ENCODE results near the gene MAP3K14.
A peak's percentile ranks its signal among the peaks of the same experiment; 100 is the strongest.

MAP3K14 gene

DNA sequence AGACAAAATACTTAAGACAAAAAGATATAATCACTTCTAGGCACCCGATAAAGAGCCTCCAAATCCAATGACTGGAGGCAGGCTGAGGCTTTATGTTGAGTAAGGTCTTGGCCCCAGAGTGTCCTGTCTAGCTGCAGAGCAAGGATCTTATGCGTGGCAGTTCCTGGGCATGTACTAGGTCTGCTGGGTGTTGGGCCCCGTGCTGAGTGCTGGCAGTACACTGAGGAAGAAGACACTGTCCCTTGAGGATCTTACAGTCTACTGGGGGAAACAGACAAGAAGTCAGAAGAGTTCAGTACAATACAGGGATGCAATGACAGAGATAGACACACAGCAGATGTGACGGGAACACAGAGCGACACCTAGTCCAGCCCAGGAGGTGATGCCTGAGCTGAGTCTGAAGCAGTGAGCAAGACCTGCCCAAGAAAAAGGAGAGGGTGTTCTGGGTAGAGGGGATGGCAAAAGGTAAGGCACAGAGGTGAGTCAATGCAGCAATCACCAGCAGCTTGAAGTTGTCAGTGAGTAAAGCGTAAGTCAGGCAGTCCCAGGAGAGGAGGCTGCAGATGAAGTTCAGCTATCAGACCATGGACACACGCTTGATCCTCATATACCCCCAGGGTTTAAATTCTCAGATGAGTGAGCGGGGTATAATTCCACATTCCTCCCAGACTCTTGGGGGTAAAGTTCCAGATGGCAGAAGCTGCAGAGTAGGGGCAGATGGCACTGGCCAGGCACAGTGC lies 18.1 kb downstream of the MAP3K14 start:
- no peak for TF ChIP-seq TEAD4 (IDR thresholded peaks at IDR 0.05)
- TF ChIP-seq CREB1 (IDR thresholded peaks at IDR 0.05; ENCODE audit: low read depth): no peak
- no peak for TF ChIP-seq FOXM1 (IDR thresholded peaks at IDR 0.05; ENCODE audit: borderline replicate concordance, low read depth)
- TF ChIP-seq, protein P1, sequence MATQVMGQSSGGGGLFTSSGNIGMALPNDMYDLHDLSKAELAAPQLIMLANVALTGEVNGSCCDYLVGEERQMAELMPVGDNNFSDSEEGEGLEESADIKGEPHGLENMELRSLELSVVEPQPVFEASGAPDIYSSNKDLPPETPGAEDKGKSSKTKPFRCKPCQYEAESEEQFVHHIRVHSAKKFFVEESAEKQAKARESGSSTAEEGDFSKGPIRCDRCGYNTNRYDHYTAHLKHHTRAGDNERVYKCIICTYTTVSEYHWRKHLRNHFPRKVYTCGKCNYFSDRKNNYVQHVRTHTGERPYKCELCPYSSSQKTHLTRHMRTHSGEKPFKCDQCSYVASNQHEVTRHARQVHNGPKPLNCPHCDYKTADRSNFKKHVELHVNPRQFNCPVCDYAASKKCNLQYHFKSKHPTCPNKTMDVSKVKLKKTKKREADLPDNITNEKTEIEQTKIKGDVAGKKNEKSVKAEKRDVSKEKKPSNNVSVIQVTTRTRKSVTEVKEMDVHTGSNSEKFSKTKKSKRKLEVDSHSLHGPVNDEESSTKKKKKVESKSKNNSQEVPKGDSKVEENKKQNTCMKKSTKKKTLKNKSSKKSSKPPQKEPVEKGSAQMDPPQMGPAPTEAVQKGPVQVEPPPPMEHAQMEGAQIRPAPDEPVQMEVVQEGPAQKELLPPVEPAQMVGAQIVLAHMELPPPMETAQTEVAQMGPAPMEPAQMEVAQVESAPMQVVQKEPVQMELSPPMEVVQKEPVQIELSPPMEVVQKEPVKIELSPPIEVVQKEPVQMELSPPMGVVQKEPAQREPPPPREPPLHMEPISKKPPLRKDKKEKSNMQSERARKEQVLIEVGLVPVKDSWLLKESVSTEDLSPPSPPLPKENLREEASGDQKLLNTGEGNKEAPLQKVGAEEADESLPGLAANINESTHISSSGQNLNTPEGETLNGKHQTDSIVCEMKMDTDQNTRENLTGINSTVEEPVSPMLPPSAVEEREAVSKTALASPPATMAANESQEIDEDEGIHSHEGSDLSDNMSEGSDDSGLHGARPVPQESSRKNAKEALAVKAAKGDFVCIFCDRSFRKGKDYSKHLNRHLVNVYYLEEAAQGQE (IDR thresholded peaks at IDR 0.05; ENCODE audit: low read depth): no peak
- TF ChIP-seq EP300 (IDR thresholded peaks at IDR 0.05; ENCODE audit: borderline replicate concordance): no peak
- TF ChIP-seq TAF1 (IDR thresholded peaks at IDR 0.05; ENCODE audit: low read depth): no peak
- TF ChIP-seq CEBPB (IDR thresholded peaks at IDR 0.05): no peak
- no peak for TF ChIP-seq RAD21 (IDR thresholded peaks at IDR 0.05; ENCODE audit: low read depth)
- no peak for TF ChIP-seq ZBTB7A (IDR thresholded peaks at IDR 0.05; ENCODE audit: low read depth)

DNA sequence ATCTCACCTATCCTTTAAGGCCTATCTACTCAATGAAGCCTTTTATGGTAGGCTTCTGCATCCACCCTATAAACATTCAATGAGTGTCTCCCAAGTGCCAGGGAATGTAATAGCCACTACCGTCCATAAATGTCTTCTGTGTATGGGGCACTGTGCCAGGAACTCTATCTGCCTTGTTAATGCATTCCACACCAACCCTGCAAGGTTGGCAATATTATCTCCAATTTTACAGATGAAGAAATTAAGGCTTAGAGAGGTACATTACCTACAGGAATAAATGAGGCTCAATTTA lies 20.0 kb downstream of the MAP3K14 start:
- no peak for TF ChIP-seq EP300 (IDR thresholded peaks at IDR 0.05; ENCODE audit: borderline replicate concordance)
- no peak for TF ChIP-seq CREB1 (IDR thresholded peaks at IDR 0.05; ENCODE audit: low read depth)
- TF ChIP-seq, protein P2, sequence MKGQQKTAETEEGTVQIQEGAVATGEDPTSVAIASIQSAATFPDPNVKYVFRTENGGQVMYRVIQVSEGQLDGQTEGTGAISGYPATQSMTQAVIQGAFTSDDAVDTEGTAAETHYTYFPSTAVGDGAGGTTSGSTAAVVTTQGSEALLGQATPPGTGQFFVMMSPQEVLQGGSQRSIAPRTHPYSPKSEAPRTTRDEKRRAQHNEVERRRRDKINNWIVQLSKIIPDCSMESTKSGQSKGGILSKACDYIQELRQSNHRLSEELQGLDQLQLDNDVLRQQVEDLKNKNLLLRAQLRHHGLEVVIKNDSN (IDR thresholded peaks at IDR 0.05): no peak
- no peak for TF ChIP-seq FOXM1 (IDR thresholded peaks at IDR 0.05; ENCODE audit: borderline replicate concordance, low read depth)

DNA sequence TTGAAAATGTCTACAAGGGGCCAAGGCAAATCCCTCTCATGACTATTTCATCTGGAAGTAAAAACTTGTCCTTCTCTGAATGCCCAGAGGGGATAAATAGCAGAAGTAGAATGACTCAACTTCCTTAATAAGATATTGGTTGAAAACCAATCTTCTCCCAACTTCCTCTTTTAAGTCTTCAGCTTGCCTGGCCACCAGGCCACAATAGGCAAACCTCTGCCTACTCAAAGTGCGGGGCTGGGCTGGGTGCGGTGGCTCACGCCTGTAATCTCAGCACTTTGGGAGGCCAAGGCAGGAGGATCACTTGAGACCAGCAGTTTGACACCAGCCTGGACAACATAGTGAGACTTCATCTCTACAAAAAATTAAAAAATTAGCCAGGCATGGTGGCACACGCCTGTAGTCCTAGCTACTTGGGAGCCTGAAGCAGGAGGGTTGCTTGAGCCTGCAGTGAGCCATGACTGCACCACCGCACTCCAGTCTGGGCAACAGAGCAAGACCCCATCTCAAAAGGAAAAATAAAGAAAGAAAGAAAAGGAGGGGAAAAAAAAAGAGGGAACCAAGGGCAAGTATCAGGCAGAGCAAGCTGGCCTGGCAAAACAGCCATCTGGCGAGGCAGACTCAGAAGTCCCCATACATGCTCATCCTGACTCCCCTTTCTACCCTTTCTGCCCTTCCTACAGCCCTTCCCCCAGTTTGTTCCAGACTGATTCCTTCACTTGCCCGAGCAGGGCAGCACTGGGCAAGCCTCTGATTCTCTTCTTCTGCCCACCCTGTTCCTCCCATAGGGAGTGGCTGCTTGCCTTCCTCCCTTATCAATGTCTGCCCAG lies 20.6 kb downstream of the MAP3K14 start:
- TF ChIP-seq YY1 (IDR thresholded peaks at IDR 0.05; ENCODE audit: low read depth) (no peak), EGR1 (IDR thresholded peaks at IDR 0.05) (no peak), TEAD4 (IDR thresholded peaks at IDR 0.05) (no peak), TAF1 (IDR thresholded peaks at IDR 0.05; ENCODE audit: low read depth) (no peak), RAD21 (IDR thresholded peaks at IDR 0.05; ENCODE audit: low read depth) (no peak), CREB1 (IDR thresholded peaks at IDR 0.05; ENCODE audit: low read depth) (no peak), CEBPB (IDR thresholded peaks at IDR 0.05) (no peak), FOXM1 (IDR thresholded peaks at IDR 0.05; ENCODE audit: borderline replicate concordance, low read depth) (no peak), NFIC (IDR thresholded peaks at IDR 0.05) (no peak), TCF12 (IDR thresholded peaks at IDR 0.05; ENCODE audit: low read depth) (no peak), ZBTB7A (IDR thresholded peaks at IDR 0.05; ENCODE audit: low read depth) (no peak), EP300 (IDR thresholded peaks at IDR 0.05; ENCODE audit: borderline replicate concordance) (no peak)
- TF ChIP-seq, protein P1 (IDR thresholded peaks at IDR 0.05; ENCODE audit: low read depth): no peak
- TF ChIP-seq, protein P2 (IDR thresholded peaks at IDR 0.05): no peak
- TF ChIP-seq, protein P3, sequence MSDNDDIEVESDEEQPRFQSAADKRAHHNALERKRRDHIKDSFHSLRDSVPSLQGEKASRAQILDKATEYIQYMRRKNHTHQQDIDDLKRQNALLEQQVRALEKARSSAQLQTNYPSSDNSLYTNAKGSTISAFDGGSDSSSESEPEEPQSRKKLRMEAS (IDR thresholded peaks at IDR 0.05): no peak

DNA sequence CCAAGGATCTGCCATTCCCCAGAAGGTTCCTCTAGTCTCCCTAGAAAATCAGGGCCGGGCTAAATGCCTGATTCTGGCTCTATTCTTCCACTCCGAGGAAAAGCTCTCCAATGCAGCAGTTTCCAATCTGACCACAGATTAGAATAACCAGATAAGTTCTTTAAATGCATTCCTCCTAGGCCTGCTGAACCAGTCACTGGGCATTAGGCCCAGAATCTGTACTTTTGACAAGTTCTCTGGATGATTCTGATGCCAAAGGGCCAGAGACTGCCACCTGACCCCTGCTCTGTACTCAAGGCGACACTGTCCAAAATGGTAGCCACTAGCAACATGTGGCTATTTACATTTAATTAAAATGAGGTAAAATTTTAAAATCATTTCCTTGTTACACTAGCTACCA lies 22.3 kb downstream of the MAP3K14 start:
- TF ChIP-seq FOXM1 (IDR thresholded peaks at IDR 0.05; ENCODE audit: borderline replicate concordance, low read depth) (no peak), TCF12 (IDR thresholded peaks at IDR 0.05; ENCODE audit: low read depth) (no peak), NFIC (IDR thresholded peaks at IDR 0.05) (peak; percentile 51)
- TF ChIP-seq, protein P3 (IDR thresholded peaks at IDR 0.05): 0 out of 2 replicates have a peak, but pooled peaks have one; percentile 22

DNA sequence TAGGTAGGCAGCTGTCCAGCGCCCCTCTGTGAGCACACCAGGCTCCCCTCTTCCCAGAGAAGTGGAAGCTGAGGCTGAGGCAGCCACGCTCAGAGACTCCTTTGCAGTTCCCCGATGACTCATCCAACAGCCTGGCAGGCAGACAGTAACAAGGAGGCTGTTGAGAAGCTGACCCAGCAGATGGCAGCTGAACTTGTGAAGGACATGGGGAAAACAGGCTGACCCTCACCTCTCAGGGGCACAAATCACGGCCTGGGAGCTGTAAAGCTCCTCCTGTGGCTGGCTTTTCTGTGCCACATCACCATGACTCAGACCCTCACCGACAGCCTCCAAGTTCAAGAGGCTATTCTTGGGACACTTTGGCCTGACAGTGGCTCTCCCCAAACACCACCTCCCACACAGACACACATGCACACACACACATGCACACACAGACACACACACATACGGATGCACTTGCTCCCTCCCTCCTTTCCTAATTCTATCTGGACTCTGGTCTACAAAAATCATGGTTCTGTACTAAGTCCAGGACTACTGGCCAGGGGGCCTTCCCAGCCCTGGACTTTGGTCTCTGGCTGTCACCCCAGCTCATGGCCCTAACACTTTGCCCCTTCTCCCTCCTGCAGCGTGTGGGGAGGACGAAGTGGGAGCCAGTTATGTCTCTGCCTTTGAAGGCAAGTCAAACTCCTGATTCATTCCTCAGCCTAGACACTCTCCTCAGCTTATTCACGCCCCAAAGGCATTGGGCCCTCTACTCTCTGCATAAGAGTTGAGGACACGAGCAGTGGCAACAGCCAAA lies 23.2 kb downstream of the MAP3K14 start:
- TF ChIP-seq NFIC (IDR thresholded peaks at IDR 0.05): no peak
- TF ChIP-seq, protein P1 (IDR thresholded peaks at IDR 0.05; ENCODE audit: low read depth): peak; percentile 47; the same call in 1 of the 2 replicates

All from Ishikawa (cell line).